H54 (cell line): Measurements from ENCODE around the gene CXCR5.

ENCODE experiments used
- DNase-seq: peaks from one replicate; pipeline ENCODE4 v3.0.0; 2011; ENCODE audit warnings: low spot score, mixed read lengths; ENCODE audit not compliant: insufficient read length
- FAIRE-seq: peaks from 3 replicates; lab custom pipeline; 2011; peaks lifted over from hg19 to GRCh38; lab: Jason Lieb, UNC
- POLR2A ChIP-seq: IDR thresholded peaks from 2 replicates; pipeline ENCODE4 v1.6.1; 2011; ENCODE audit warnings: low read depth, mild to moderate bottlenecking, low read length

CXCR5 gene

DNA sequence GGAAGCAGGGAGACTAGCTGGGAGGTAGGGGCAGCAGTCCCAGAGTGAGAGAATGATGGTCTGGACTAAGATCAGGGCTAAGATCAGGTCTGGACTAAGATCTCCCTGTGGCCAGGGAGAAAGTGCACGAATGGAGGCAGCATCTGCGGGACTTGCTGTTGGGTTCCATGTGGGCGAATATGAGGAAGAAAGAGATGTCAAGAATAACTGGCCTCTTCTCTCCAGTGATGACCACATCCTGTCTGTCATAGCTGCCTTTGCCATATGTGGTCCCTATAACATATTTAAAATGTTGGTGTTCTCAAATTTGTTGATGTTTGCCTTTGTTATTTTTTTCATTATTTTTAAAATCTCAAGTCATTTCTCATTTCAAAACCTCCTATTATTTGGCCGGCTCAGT lies 27.4 kb upstream of the CXCR5 start:
- no peak for TF ChIP-seq POLR2A
- FAIRE-seq = no peak
- no peak for DNase-seq

DNA sequence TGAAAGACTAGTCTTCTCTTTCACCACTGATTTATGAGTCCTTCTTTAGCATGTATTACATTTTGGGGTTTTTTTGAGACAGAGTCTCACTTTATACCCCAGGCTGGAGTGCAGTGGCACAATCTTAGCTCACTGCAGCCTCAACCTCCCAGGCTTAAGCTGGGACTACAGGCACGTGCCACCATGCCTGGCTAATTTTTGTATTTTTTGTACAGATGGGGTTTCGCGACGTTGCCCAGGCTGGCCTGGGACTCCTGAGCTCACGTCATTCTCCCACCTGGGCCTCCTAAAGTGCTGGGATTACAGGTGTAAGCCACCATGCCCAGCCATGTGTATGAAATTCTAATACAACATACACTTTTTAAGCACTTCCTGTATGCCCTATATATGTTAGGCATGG lies 26.3 kb upstream of the CXCR5 start:
- no peak for FAIRE-seq
- TF ChIP-seq POLR2A = no peak
- DNase-seq = no peak

DNA sequence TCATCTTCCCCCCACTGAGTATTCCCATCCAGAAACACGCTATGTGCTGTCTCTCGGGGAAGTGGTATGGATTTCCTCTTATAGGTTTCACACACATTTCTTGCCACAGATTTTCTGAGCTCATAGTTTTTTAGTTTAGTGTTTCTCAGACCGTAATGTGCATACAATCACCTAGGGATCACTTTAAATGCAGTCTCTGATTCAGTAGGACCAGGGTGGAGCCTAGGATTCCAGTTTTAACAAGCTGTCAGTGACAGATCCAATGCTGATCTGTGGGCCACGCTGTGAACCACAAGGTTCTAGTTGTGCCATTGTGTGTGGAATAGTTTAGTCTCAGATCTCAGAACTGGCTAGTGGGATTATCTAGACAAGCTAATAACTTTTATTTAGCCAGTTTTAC lies 23.7 kb upstream of the CXCR5 start:
- FAIRE-seq = no peak
- no peak for DNase-seq
- TF ChIP-seq POLR2A = no peak

DNA sequence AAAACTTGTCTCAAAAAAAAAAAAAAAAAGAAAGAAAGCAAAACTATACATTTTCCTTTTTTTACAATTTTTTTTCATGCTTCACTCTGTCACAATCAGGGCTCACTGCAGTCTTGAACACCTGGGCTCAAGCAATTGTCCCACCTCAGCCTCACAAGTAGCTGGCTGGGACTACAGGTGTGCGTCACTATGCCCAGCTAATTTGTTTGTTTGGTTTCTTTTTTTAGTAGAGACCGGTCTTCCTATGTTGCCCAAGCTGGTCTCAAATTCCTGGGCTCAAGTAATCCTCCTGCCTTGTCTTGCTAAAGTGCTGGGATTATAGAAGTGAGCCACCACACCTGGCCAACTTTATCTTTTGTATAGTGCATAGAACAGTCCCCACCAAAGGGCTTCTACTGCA lies 15.0 kb upstream of the CXCR5 start:
- DNase-seq (no peak), FAIRE-seq (no peak)
- TF ChIP-seq POLR2A = no peak

DNA sequence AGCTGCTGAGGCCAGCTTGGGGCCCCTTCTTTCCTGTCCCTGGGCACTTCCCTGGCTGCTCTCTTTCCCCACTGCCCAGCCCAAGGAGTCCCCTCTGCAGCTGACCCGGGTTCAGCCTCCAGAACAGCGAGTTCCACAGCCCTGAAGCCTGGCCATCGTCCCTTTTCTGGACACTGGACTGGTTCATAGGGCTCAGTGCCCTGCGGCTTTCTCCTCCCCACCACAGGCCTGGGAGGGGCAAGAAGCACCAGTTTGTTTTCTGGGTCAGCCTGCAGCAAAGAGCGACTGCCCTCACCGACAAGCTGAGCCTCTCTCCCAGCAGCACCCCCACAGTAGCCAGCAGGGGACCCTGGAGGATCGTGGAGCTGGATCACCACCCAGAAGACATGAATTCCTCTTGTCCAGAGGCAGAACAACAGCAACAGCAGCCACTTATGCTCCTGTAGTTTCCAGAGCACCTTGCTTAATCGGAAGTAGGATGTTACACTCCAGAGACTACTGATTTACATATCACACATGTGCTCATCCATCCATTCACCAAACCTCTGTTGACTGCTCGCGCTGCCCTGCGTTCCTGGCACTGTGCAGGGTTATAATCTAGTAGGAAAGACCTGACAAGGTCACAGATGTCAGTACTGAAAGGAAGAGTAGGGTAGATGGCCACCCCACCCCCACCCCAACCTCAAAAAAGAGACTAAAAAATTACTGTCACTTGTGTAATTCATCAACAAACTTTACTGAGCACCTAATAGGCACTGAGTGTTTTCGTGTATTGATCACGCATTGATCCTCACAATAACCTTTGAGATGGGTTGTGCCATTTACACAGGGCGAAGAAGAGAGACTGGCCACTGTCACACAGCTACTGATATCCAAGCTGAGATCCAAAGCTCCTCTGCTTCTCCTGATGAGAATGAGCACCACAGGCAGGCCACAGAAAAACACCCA lies 13.0 kb upstream of the CXCR5 start:
- FAIRE-seq = no peak
- TF ChIP-seq POLR2A = no peak
- DNase-seq = no peak

DNA sequence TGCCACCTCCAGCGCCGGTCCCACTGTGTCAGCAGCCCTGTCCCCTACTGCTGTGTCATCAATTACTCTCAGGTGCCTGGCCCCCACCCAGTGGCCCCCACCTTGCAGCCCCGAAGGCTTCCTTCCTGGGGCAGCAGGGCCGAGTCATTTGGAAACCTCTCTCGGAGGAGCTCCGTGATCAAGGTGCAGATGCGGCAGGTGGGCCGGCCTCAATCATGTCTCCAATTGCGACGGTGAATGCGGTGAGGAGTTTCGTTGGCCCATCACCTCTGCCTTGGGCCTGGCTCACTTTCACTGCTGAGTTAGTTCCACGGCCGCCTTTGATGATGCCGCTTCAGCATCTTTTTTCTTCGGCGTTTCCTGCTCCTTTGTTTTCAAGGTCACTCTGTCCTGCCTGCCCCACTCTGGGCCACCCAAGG lies 11.3 kb upstream of the CXCR5 start:
- no peak for TF ChIP-seq POLR2A
- no peak for DNase-seq
- FAIRE-seq = no peak

DNA sequence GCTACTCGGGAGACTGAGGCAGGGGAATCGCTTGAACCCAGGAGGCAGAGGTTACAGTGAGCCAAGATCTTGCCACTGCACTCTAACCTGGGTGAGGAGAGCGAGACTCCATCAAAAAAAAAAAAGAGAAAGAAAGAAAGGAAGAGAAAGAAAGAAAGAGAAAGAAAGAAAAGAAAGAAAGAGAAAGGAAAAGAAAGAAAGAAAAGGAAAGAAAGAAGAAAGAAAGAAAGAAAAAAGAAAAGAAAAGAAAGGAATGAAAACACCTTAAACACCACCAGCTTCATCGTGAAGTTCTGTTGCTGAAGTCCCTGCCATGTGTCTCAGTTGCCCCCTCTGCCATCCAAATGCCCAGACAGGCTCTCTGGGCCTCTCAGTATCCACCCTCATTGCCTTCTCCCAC lies 9.9 kb upstream of the CXCR5 start:
- no peak for TF ChIP-seq POLR2A

DNA sequence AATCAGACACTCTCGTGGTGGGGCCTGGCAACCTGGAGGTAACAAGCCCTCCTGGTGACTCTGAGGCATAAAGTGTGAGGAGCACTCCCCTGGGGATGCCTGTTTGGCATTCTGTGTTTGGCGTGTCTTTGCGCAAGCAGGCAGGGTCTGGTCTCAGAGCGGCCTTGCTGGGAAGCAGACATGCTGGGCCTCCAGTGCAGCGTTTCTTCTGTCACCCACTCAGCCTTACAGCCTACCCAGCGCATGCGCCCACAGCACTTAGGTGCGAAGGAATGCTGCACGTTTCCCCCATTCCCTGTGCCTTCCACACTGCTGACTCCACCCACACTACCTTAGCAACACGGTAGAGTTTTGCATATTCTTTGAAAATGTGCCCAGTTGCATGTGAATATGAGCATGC lies 7.4 kb upstream of the CXCR5 start:
- DNase-seq (no peak), FAIRE-seq (no peak)
- TF ChIP-seq POLR2A = no peak

More for the DNA sequence above, 9.9 kb upstream of the CXCR5 start:
- FAIRE-seq (no peak), DNase-seq (no peak)

DNA sequence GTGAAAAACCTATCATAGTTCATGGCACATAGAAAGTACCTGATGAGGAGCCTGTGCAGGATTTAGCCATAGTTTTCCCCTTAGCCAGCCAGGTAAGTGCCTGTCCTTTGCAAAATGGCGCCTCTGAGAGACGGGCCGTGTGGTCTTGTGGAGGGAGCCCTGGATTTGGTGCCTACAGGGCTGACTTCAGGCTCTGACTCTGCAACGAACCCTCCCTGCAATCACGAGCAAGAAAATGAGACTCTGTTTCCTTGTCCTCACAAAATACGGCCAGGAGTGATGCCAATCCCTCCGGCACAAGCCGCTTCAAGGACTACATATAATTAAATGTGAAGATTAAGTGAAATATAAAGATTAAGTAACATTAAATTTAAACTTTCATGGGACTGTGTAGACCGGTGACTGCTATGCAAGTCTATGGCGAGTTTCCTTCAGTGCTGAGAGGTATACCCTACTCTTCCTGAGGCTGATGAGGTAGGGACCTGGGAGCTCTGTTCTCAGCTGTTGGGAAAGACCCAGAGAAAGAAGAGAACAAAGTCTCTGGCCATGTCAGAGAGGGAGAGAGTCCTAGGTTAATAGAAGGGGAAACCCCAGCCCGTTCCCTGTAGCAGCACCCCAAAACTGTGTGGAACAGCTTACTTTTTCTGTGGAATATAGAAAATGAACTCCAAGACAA lies 6.1 kb upstream of the CXCR5 start:
- no peak for TF ChIP-seq POLR2A
- DNase-seq (no peak), FAIRE-seq (no peak)

DNA sequence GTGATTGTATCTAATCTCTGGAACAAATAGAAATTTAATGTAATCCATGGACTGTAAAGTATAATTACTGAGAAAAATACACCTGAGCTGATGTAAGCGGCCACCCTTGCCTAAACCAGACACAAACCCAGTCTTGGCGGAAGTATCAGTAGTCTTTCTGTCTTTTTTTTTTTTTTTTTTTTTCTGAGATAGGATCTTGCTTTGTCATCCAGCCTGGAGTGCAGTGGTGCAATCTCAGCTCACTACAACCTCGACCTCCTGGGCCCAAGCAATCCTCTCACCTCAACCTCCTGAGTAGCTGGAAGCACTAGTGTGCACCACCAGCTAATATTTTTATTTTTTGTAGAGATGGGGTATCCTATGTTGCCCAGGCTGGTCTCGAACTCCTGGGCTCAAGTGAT lies 5.5 kb upstream of the CXCR5 start:
- FAIRE-seq (no peak), DNase-seq (no peak)
- TF ChIP-seq POLR2A = no peak

DNA sequence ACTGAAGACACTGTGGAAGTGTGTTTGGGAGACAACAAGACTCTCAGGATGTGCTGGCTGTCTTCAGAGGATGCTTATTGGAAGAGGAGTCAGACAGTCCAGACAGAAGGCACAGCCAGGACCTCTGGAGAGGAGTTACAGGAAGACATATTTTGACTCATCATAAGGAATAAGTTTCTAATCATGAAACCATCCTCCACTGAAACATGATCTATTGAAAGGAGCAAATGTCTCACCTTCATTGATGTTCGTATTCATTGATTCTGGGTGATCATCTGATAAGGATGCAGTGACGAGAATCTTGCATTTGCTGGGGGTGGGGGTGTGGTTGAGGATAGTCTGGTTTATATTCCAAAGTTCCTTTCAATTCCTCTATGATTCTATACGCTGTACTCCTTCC lies 2.5 kb upstream of the CXCR5 start:
- FAIRE-seq (no peak), DNase-seq (no peak)
- TF ChIP-seq POLR2A = no peak

DNA sequence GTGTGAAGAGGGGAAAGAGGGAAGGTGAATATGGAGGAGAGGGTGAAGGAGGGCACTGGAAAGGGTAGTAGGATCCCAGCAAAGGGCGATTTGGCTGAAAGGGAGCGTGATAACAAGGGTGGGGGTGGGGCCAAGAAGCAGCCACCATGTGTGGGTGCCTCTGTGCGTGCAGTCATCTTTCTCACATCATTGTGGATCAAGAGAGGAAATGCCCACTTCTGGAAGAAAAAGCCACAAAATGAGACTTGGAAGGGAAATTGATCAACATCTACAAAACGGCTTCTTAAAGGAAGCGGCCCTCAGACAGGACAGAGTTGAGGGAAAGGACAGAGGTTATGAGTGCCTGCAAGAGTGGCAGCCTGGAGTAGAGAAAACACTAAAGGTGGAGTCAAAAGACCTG lies 1.2 kb upstream of the CXCR5 start:
- FAIRE-seq (no peak), DNase-seq (no peak)
- no peak for TF ChIP-seq POLR2A

DNA sequence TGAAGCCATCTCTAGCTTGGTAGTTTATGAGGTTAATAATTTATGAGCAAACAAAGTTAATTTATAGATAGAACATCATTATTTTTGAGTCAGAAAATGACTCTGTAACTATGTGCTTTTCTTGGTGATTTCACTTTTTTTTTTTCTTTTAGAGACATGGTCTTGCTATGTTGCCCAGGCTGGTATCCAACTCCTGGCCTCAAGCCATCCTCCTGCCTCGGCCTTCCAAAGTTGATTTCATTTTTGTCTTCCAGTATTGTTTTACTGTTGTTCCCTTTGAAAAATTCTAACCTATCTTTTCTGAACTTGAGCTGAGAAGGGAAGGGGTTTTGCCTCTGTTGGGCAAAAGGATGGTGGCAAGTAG lies 706 bp upstream of the CXCR5 start:
- FAIRE-seq (no peak), DNase-seq (no peak)
- no peak for TF ChIP-seq POLR2A

DNA sequence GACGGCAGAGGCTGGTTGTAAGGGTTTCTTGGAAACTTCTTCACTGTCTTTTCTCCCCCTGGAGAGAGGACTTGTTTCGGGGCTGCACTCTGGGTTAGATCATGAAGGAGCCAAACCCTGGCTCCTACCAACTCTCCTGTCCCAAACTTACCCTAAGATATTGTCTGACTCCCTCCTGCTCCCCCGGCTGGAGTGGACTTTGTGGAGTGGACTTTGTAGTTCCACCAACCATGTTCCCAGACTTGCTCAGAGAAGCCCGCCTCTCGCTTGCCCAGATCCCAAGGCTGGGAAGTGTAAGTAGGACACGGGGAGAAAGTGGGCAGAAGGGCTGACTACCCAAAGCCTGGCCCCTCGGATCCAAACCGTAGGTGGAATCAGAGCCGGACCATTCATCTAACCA lies 1.2 kb downstream of the CXCR5 start:
- FAIRE-seq (no peak), DNase-seq (no peak)
- TF ChIP-seq POLR2A = no peak

DNA sequence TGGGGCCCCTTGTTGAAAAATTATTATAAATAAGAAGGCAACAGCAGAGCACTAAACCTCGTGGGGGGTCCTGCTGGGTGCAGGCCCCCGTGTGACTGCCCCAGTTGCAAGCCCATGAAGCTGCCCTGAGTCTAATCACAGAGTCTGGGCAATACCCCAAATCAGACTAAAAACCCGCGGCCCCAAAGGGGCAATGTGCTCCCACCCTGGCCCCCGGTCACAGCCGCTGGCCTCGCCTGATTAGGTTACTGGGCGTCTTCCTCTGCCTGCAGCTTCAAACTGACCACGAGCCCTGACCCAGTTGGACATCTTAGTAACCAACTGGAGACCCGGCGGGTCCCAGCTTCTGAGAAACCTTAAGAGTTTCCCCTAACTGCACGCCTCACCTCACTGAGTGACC lies 1.6 kb downstream of the CXCR5 start:
- no peak for FAIRE-seq
- TF ChIP-seq POLR2A = no peak
- no peak for DNase-seq
